Stimulated activated naive CD4-positive, alpha-beta T cell treated with Interleukin-2 at 50 U/mL for 16 hours (primary cell): ENCODE results near the gene CLEC11A.

Source experiments
- DNase-seq: peaks from one replicate; lab custom pipeline; 2025; lab: John Stamatoyannopoulos, UW

CLEC11A gene, protein sequence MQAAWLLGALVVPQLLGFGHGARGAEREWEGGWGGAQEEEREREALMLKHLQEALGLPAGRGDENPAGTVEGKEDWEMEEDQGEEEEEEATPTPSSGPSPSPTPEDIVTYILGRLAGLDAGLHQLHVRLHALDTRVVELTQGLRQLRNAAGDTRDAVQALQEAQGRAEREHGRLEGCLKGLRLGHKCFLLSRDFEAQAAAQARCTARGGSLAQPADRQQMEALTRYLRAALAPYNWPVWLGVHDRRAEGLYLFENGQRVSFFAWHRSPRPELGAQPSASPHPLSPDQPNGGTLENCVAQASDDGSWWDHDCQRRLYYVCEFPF

GRCh38 chr19:50723069-50723468, at the start of gene CLEC11A:
Gene CLEC11A, plus strand, starts transcription at chr19:50723364. Its CDS starts 162 bp downstream, at chr19:50723526.
- DNase-seq = no peak

GRCh38 chr19:50676625-50677197, 46.5 kb upstream of the CLEC11A start:
- DNase-seq = no peak

GRCh38 chr19:50677636-50678035, 45.5 kb upstream of the CLEC11A start:
- no peak for DNase-seq

GRCh38 chr19:50678323-50678722, 44.8 kb upstream of the CLEC11A start:
- DNase-seq = no peak

GRCh38 chr19:50679177-50680125, 43.7 kb upstream of the CLEC11A start:
- DNase-seq = peak; percentile 64

- no peak for DNase-seq
Measured at GRCh38 chr19:50686310-50687032, 36.7 kb upstream of the CLEC11A start.

GRCh38 chr19:50688766-50689165, 34.4 kb upstream of the CLEC11A start:
- no peak for DNase-seq

DNA sequence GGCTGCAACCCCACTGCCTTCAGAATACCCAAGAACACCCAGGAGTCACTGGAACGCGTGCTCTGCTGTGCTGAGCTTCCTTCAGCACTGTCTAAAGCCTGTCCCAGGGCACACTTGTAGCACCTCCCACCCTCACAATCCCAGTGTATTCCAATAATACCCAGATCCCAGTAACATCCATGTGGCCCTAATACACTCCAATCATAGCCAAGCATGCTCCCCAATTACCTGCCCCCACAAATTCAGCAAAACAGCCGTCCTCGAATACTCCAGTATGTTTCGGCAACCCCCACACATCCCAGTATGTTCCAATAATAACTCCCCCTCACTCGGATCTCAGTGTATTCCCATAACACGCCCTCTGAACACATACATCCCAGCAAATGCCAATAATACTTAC, 32.7 kb upstream of the CLEC11A start:
- no peak for DNase-seq

DNA sequence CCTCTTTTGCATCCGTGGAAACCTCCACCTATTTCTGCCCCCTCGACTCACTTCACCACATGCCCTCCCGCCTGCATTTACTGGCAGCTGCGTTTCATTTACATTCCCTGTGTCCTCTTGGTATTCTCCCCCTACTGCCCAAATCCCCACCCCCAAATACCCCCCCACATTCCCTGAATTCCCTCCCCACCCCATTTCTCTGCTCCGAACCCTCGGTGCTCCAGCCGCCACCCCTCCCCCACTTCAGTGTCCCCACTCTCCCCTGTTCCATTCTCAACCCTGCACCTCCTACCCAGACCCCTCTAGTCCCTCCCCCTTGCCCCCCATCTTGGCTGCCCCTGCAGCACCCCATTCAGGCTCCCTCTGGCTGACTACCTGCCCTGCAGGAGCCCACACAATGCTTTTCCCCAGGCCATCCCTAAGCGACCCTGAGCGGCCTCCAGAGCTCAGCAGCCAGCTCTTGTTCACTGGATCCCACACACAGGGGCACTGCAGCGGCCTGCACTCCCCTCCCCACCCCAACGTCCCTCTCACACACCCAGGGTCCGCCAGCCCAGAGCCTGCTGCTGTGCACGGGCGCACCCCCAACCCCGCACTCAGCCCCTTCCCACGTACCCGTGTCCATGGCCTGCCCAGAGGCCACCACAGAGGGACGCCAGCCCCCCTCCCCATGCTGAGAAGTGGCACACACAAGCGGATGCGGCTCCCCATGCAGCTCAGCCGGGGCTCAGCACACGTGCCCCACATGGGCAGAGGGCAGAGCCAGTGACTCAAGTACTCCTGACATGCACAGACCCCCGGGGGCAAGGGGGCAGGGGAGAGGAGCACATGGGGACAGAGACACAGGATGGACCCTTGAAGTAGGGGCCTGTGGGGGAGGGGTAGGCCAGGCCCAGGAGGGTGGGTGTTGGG, 29.8 kb upstream of the CLEC11A start:
- no peak for DNase-seq

DNA sequence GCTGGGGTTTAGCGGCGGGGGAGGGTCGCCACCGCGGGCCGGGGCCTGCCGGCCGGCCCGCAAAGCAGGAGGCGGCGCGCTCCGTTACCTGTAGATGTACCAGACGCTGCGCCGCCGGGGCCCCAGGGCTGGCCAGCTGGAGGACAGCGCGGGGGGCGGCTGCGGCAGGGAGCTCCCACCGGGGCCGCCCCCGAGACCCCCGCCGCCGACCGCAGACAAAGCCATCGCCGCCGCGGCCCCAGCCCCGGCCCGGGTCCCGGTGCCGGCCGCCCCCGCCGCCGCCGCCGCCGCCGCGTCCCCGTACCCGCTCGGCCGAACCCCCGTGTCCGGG, 28.4 kb upstream of the CLEC11A start:
- no peak for DNase-seq

- no peak for DNase-seq
Measured at GRCh38 chr19:50695251-50696093, 27.7 kb upstream of the CLEC11A start.

- no peak for DNase-seq
Measured at GRCh38 chr19:50696094-50696483, 27.1 kb upstream of the CLEC11A start.

DNA sequence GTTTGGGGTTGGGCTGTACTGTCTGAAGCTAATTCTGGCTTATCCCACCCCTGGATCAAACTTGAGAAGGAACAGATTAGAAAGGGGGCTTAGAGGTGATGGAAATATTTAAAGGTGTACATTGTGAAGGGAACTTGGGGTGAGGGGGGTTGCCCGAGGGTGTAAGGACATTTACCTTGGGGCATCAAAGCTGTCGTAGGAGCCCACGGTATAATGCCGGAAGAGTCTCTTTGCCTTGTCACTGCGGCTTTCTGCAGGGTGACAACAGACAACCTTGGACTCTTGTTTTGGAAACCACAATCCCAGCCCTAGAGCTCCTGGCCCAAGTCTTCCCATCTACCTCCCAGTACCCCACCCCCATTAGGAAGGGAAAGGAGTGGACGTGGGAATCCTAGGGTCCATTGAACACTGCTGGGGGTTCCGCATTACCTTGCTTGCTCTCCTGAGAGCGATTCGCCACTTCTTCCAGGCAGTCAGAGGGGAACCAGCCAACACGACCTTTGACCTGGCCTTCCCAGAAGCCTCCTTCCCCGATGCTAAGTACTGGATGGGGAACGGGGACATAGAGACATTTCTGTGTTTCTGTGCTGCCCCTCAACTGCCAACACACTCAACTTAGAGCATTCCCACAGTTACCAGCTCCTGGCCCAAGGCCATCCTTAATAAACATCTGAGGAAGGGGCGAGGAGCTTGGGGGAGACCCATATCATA, 25.6 kb upstream of the CLEC11A start:
- DNase-seq = no peak

- no peak for DNase-seq
Measured at GRCh38 chr19:50701367-50701985, 21.7 kb upstream of the CLEC11A start.

DNA sequence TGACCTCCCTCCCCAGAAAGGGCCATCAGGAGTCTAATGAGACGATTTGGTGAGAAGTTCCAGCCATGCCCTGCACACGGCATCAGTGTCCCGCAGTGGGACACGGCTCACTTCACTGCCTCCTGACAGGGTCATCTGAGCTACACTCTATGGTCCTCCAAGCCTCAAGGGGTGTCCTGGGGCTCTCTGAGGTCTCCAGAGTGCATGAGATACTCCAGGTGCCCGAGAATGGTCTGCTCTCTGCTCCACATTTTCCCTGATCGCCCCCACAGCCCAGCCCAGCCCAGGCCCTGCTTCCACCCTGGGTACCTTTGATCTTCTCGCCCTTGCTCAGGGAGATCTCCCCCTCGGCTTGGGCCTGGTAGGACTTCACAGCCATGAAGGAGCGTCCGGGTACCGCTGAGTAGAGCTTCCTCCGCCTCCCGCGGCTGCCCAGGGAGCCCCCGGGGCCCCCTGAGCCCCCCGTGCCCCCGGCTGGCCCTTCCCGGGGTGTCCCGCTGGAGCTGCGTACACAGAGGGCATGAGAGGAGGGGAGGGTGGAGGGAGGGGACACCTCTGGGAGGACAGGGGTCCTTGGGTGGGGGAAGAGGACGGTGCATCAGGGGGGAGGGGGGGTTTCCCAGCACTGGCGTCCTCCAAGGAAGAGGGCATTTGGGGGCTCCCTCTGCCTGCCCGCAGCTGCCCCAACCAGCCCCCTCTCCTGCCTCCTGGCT, 20.9 kb upstream of the CLEC11A start:
- no peak for DNase-seq

DNA sequence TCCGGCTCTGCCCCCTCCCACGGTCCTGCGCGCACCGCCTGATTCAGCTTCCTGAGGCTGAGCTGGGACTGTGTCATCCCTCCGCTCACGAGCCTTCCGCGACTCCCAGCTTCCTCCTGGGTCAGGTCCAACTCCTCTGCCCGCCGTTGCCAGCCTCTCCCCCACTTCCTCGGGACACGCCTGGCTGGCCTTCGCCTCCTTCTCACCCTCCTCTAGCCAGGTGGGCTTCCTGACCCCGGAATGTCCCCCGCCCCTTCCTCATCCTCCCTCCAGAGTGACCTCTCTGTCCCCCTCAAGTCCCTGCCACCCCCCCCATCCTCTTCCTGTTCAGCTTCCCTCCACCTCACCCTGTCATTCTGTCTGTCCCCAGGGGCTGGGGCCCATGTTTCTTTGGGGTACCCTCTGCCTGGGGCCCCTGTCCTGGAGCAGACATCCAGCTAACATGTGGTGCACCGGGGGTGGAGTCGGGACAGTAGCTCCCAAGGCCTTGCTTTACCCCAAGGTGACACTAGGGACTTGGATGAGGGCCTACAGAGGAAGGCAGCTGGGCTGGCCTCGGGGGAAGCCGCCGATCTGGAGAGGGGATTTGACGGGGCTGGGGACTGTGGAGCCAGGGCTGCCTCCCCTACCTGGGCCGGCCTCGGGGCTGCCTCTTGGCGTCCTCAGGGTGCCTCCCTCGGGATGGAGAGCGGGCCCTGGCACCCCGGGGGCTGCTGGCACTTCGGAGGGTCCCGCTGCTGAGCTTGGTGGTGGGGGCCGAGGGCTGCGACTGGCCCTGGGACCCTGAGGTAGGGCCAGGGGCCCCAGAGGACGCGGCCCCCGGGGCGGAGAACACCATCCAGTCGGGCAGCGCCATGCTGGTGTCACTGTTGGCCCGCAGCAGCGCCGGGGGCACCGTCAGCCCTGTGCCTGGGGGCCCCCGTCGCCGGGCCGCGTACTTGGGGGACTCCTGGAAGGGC, 20.0 kb upstream of the CLEC11A start:
- DNase-seq = no peak
